ENCODE measurements around the gene ATP2B1. TPM values are rescaled to one million over a fixed set of nuclear protein-coding genes. Genes with fewer than 3 reads are reported as not detected.

Gene ATP2B1
- total and polyA plus RNA-seq, 2 donors (not counting 3 experiments of a cell fraction or from before 2014, with no cell fraction given) = 6.4 to 28.0 TPM

DNA sequence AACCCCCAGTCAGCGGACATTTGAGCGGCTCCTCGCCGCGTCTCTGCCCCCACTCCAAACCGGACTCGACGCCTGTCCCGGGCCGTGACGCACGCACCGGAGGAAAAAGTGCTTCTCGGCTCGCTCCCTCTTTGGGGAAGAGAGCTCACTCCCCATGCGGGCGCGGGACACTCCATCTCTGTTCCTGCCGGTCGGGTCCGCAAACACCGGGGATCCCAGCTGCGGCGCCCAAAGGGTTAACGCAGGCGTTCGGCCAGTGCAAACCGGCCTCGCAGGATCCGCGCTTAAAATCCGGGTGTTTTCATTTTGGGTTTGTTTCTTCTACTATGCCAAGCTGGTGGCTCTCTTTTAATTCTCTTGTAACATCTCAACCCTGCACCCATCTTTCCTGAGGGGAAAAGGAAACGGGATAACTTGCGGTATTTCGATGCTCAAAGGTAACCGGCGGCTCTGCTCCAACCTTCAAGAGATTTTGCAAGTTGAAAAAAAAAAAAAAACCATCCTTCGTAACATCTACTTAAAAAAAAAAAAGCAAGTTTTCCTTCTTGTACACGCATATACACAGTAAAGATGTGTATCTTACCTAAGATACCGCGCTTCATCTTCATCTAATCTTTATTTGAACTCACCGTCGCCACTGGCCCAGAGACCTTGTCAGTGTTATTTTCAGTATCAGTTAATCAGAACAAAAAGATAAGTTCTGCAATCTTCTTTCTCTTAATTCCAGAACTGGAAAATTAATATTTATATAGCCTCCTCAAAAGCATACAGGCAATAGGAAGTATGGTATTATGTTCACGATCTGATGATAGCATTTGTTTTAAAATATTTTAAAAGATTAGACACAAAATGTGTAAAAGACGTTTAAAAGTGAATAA lies 1.6 kb upstream of the ATP2B1 start:
- Histone ChIP-seq H3K27me3 (ENCODE audit: control insufficient read depth in 2 of 2, insufficient read depth in 2 of 2, low read length in 2 of 2) (peaks cover 0 to 16% of the 10 kb centered on the region in 2 experiments), H3K9me1 (replicated peaks; ENCODE audit: control insufficient read depth, extremely low read depth, insufficient read depth, low read length) (no peaks in the 10 kb centered on the region), H3K27ac (ENCODE audit: insufficient read depth, low read depth, low read length) (peak overlapping the region; percentile 67), H2AFZ (ENCODE audit: low read depth, low read length) (peak overlapping the region; percentile 63), H3K4me2 (ENCODE audit: insufficient read depth, low read length) (peak overlapping the region; percentile 94), H3K9ac (replicated peaks; ENCODE audit: extremely low read depth, insufficient read depth, low read length) (peak overlapping the region; percentile 76), H3K79me2 (ENCODE audit: control insufficient read depth, insufficient read depth, low read length) (peaks cover 14% of the 10 kb centered on the region), H3K36me3 (ENCODE audit: control insufficient read depth in 2 of 2, extremely low read depth in 1 of 2, insufficient read depth in 2 of 2, low read length in 2 of 2) (no peaks in the 10 kb centered on the region), H3K4me1 (ENCODE audit: control insufficient read depth, extremely low read depth, insufficient read depth, low read length) (peaks cover 12% of the 10 kb centered on the region), H3K9me3 (replicated peaks; ENCODE audit: control insufficient read depth, insufficient read depth, low read length) (no peaks in the 10 kb centered on the region), H4K20me1 (replicated peaks; ENCODE audit: control insufficient read depth, extremely low read depth, insufficient read depth, low read length) (peaks cover under 1% of the 10 kb centered on the region), H3K4me3 (replicated peaks in 1 of 3; ENCODE audit: insufficient read depth in 1 of 3, low read depth in 1 of 3, low read length in 3 of 3) (peak overlapping the region; percentile 48 to 73 (median 73))
- TF ChIP-seq GATA2 (IDR thresholded peaks at IDR 0.05; ENCODE audit: insufficient read depth, insufficient read length, low read depth, low read length) (no peak), EZH2 (IDR thresholded peaks at IDR 0.05; ENCODE audit: borderline replicate concordance, low read depth, low read length, severe bottlenecking) (no peak), POLR2A (IDR thresholded peaks at IDR 0.05; ENCODE audit: low read depth, low read length) (no peak), JUN (IDR thresholded peaks at IDR 0.05; ENCODE audit: borderline replicate concordance, insufficient read depth, insufficient read length, low read depth) (no peak), FOS (IDR thresholded peaks at IDR 0.05; ENCODE audit: borderline replicate concordance, insufficient read depth, low read length) (no peak), POLR2AphosphoS5 (IDR thresholded peaks at IDR 0.05; ENCODE audit: insufficient read depth, low read depth, low read length) (no peak)
- no peak for DNase-seq (ENCODE audit: low read depth, low spot score)
- CTCF ChIA-PET = interaction anchor here (1.3 to 3.5 kb wide), 5 partner anchors 14 to 1231 kb away, joined by 4 to 14 read pairs (median 4); no protein-coding TSS in a partner anchor
- POLR2A ChIA-PET = no interaction called here
- dilution Hi-C loops (cut with MboI; ENCODE audit: extremely low pct_ligation_motif_present, low sequenced_read_pairs) (no loop called here), intact Hi-C loops (cut with micrococcal nuclease) (loop anchor here (1.0 to 5.0 kb wide), 13 partner anchors 115 to 1231 kb away; no protein-coding TSS in a partner anchor)
- no peak for FAIRE-seq
- TSS peak; percentile 73 for BruUV-seq (replicated peaks)

Measured in endothelial cell of umbilical vein (primary cell).